Peyer's patch (tissue), 4 donors: ENCODE results near the gene IGF1R. TPM values are rescaled to one million over a fixed set of nuclear protein-coding genes. Genes with fewer than 3 reads are reported as not detected.
A peak's percentile ranks its signal among the peaks of the same experiment; 100 is the strongest.

Experiments used
- DNase-seq, 3 donors: peaks; one replicate each; pipeline ENCODE4 v3.0.0-alpha.2; 2017 to 2019
- H3K27ac ChIP-seq, 4 donors: fragments of 200-600 bp; sonication (generic); one replicate each; pipeline ENCODE4 v1.5.1; 2016 to 2019
- H3K27me3 ChIP-seq, 2 donors: fragments of 200-600 bp; sonication (generic); one replicate each; pipeline ENCODE4 v1.5.1; 2019
- H3K36me3 ChIP-seq, 3 donors: fragments of 200-600 bp; sonication (generic); one replicate each; pipeline ENCODE4 v1.5.1; 2016 to 2019
- H3K4me1 ChIP-seq, 4 donors: fragments of 200-600 bp; sonication (generic); one replicate each; pipeline ENCODE4 v1.5.1; 2016 to 2019
- H3K4me3 ChIP-seq, 4 donors: fragments of 200-600 bp; sonication (generic); 1 replicate in 3 of 4; 2 replicates in 1 of 4; pipeline ENCODE4 v1.5.1; 2016 to 2019; ENCODE audit warnings: mild to moderate bottlenecking in 1 of 4
- H3K9me3 ChIP-seq, 4 donors: fragments of 200-600 bp; sonication (generic); one replicate each; pipeline ENCODE4 v1.5.1; 2016 to 2019; ENCODE audit warnings: mild to moderate bottlenecking in 1 of 4
- POLR2A ChIP-seq, 2 donors: fragments of 450-650 bp; IDR thresholded peaks; one replicate each; pipeline ENCODE4 v1.5.1; 2017; ENCODE audit warnings: antibody characterized with exemption in 2 of 2, mild to moderate bottlenecking in 2 of 2, moderate library complexity in 2 of 2
- total RNA-seq, 4 donors: library from RNA; depleted of rRNA; stranded (reverse); fragments of >200 nt; gene quantifications; one replicate each; pipeline ENCODE4 v1.1.0, GENCODE V29; 2016
- TF ChIP-seq, protein P1 (sequence below), 6 experiments: fragments of 450-650 bp in 4 of 6; fragments of 200-600 bp in 2 of 6; sonication (generic) in 1 of 6; IDR thresholded peaks; one replicate each; pipeline ENCODE4 v1.5.1; 2017 to 2019; ENCODE audit warnings: antibody characterized with exemption in 6 of 6, mild to moderate bottlenecking in 3 of 6, moderate library complexity in 1 of 6

IGF1R gene
- total RNA-seq, 4 donors from 2014 or later, result 29.6 to 176 (median 88.1) TPM

DNA sequence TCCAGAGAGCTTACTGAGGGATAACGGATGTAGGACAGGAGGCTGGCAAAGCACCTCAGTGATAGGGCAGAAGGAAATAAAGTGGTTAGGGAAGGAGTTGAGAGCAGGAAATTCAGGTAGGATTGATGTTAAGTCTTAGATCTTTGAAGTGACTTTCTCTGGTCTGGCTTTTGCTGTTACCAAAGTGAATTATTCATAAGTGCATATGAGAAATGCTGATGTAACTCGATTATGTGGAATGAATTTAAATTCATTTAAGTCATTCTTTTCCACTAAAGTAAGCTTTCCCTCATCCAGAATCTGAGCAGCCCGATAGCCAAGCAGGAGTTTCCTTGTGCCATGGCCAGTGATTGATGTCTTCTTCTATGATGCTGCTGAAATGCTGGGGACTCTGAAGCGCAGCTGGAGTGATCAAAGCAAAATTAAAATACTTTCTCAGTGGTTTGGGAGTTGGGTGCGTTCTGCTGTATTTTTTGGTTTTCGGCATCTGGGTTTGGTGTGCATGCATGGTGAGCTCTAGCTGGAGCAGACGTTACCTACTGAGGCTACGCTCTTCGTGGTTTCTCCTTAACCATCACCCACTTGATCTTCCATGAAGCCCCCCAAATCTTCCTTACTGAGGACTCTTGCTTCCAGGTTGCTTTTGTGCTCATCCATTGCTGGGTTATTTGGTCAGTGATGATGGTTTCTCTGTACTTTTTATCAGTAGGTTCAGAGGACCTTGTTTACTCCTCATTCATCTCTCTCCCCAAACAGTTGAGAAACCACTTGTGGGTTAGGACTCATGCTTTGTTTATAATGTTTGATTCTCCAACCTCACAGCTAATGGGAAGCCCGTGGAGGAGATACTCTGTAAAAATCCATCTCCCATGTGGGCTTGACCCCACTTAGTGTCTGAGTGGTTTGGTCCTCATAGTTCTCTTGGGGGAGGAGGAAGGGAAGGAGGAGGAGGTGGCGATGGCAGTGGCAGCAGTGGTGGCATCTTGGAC lies 72.5 kb downstream of the IGF1R start:
- H3K9me3 ChIP-seq, result no peaks in the 10 kb centered on the region
- H3K36me3 ChIP-seq, result no peaks in the 10 kb centered on the region
- H3K27ac ChIP-seq, result no peak overlapping the region
- H3K27me3 ChIP-seq, result no peaks in the 10 kb centered on the region
- H3K4me1 ChIP-seq, result peaks cover 0 to 21% (median 0%) of the 10 kb centered on the region in 4 donors
- TF ChIP-seq, protein P1, sequence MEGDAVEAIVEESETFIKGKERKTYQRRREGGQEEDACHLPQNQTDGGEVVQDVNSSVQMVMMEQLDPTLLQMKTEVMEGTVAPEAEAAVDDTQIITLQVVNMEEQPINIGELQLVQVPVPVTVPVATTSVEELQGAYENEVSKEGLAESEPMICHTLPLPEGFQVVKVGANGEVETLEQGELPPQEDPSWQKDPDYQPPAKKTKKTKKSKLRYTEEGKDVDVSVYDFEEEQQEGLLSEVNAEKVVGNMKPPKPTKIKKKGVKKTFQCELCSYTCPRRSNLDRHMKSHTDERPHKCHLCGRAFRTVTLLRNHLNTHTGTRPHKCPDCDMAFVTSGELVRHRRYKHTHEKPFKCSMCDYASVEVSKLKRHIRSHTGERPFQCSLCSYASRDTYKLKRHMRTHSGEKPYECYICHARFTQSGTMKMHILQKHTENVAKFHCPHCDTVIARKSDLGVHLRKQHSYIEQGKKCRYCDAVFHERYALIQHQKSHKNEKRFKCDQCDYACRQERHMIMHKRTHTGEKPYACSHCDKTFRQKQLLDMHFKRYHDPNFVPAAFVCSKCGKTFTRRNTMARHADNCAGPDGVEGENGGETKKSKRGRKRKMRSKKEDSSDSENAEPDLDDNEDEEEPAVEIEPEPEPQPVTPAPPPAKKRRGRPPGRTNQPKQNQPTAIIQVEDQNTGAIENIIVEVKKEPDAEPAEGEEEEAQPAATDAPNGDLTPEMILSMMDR (IDR thresholded peaks at IDR 0.05), result no peak
- no peak for TF ChIP-seq POLR2A (IDR thresholded peaks at IDR 0.05)
- no peak overlapping the region for H3K4me3 ChIP-seq
- no peak for DNase-seq

DNA sequence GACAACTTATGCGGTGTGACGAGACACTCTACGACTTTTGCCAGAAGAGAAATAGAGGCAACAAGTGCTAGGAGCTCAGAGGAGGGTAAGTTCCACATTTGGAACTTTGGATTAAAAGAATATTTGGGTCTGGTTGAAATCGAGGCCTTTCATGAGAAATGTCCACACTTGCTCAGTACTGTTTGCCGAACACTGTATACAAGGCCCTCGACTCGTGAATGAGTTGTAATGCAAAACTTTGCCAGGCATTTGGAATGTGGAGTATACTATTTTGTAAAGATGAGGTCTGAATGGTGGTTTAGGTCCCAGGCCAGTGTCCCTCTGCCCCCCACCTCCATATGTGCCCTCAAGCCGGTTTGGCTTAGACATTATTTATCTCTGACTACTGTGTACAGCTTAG lies 73.9 kb downstream of the IGF1R start:
- Histone ChIP-seq H3K36me3 (no peaks in the 10 kb centered on the region), H3K27me3 (no peaks in the 10 kb centered on the region), H3K9me3 (no peaks in the 10 kb centered on the region), H3K4me3 (no peak overlapping the region), H3K4me1 (peaks cover 0 to 26% (median under 1%) of the 10 kb centered on the region in 4 donors), H3K27ac (no peak overlapping the region)
- no peak for TF ChIP-seq POLR2A (IDR thresholded peaks at IDR 0.05)
- TF ChIP-seq, protein P1 (IDR thresholded peaks at IDR 0.05), result no peak
- no peak for DNase-seq

DNA sequence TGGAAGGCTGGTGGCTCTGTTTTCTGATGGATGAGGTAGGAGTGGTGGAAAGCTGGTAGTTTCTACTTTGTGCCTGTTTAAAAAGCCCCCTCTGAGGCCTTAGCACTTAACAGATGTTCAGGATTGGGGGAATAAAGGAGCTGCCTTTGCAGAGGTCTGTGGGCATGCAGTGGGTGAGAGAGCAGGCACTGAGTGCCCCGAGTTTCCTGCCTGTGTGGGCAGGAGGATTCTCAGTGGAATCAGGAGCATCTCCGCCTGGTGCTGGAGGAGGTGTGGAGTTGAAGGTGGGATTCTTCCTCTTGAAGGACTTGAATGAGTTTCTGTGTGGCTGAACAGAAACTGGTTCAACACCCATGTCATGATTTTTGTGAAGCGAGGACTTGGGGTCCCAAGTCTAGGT lies 74.3 kb downstream of the IGF1R start:
- Histone ChIP-seq H3K27me3 (no peaks in the 10 kb centered on the region), H3K4me1 (peaks cover 0 to 30% (median 2%) of the 10 kb centered on the region in 4 donors), H3K9me3 (no peaks in the 10 kb centered on the region), H3K36me3 (no peaks in the 10 kb centered on the region), H3K27ac (no peak overlapping the region), H3K4me3 (no peak overlapping the region)
- TF ChIP-seq POLR2A (IDR thresholded peaks at IDR 0.05), result no peak
- TF ChIP-seq, protein P1 (IDR thresholded peaks at IDR 0.05), result no peak
- no peak for DNase-seq

DNA sequence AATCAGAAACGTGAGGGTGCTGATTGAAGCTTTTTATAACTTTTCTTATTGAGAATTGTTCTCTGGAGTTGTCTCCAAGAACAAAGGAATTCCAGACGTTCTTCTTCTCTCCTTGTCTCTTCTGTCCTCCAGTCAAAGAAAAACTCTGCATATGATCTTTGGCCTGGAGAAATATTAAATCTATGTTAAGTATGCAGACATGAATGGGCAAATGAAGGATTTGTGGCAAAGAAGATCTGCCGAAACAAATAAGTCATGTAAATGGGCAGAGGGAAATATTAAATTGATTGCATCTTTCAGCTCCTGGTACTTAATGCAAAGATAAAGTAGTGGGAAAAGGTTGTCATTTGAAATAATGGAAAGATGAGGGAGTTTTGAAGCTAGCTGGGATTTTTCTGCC lies 74.9 kb downstream of the IGF1R start:
- TF ChIP-seq, protein P1 (IDR thresholded peaks at IDR 0.05), result no peak
- TF ChIP-seq POLR2A (IDR thresholded peaks at IDR 0.05), result no peak

DNA sequence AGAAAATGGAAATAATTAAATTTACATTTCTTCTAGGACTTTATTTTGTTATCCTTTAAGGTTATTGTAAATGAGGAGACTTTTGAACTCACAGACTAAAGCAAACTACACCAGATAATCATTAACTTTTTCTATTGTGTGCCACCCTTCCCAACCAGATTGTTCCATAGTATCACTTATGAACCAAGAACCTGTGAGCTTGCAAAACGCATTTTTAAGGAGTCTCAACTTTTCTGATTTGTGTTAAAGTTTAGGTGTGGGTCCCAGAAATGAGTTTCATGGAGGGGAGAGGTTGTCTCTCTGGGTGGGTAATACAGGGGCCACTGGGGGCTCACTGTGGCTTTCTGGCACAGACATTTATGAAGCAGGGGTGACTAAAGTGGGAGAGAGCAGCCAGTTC lies 75.7 kb downstream of the IGF1R start:
- DNase-seq, result no peak
- Histone ChIP-seq H3K27ac (peak overlapping the region in 2 of 4 donors; percentile 52 to 63), H3K9me3 (no peaks in the 10 kb centered on the region), H3K4me3 (no peak overlapping the region), H3K36me3 (no peaks in the 10 kb centered on the region), H3K4me1 (peaks cover 0 to 28% (median 3%) of the 10 kb centered on the region in 4 donors), H3K27me3 (no peaks in the 10 kb centered on the region)
- TF ChIP-seq, protein P1 (IDR thresholded peaks at IDR 0.05), result no peak
- no peak for TF ChIP-seq POLR2A (IDR thresholded peaks at IDR 0.05)

More for the DNA sequence above, 74.9 kb downstream of the IGF1R start:
- DNase-seq, result no peak
- no peaks in the 10 kb centered on the region for H3K9me3 ChIP-seq
- no peak overlapping the region for H3K4me3 ChIP-seq
- H3K4me1 ChIP-seq, result peaks cover 0 to 30% (median 3%) of the 10 kb centered on the region in 4 donors
- peak overlapping the region in 1 of 4 donors; percentile 35 for H3K27ac ChIP-seq
- no peaks in the 10 kb centered on the region for H3K27me3 ChIP-seq
- H3K36me3 ChIP-seq, result no peaks in the 10 kb centered on the region
